ENCODE results near the gene S100A5. TPM values are rescaled to one million over a fixed set of nuclear protein-coding genes. Genes with fewer than 3 reads are reported as not detected.

S100A5 gene
- total RNA-seq, 1 experiment from 2014 or later = 6.0 TPM

- H4K20me1 ChIP-seq (ENCODE audit: insufficient read depth) = no peaks in the 10 kb centered on the region
- H3K4me3 ChIP-seq (replicated peaks in 1 of 2; ENCODE audit: low read depth in 1 of 2, low read length in 2 of 2) = peak overlapping the region; percentile 29 to 35
- POLR2A ChIA-PET = interaction anchor here (0.9 to 2.9 kb wide), 17 partner anchors 9 to 216 kb away, joined by 3 to 93 read pairs (median 5); partner anchors contain the start of genes CHTOP, S100A13, S100A16 and S100A4
- no peaks in the 10 kb centered on the region for H3K9me3 ChIP-seq (ENCODE audit: control insufficient read depth in 1 of 2, insufficient read depth in 1 of 2, low read depth in 1 of 2, low read length in 2 of 2)
- H3K9ac ChIP-seq (ENCODE audit: low read length) = peak overlapping the region; percentile 80
- no peaks in the 10 kb centered on the region for H3K79me2 ChIP-seq (ENCODE audit: insufficient read depth, low read length)
- ATAC-seq = peak; percentile 37
- CTCF ChIA-PET = interaction anchor here (0.6 to 3.7 kb wide), 15 partner anchors 10 to 213 kb away, joined by 3 to 35 read pairs (median 6); partner anchors contain the start of genes S100A13, S100A14, S100A5 and S100A6
- DNase-seq (ENCODE audit: low read depth, low spot score) = peak; percentile 88
- RAD21 ChIA-PET (ENCODE audit: low non-redundant PET in 1 of 2, low total read pairs in 2 of 2, uncharacterized antibody in 2 of 2, unreplicated experiment in 2 of 2) = interaction anchor here (0.7 to 2.1 kb wide), 13 partner anchors 22 to 65 kb away, joined by 3 to 11 read pairs (median 4); partner anchors contain the start of genes CHTOP (in 1 of the 2), S100A13 (in 1 of the 2), S100A5 (in 1 of the 2) and S100A6 (in 1 of the 2)
- H3K4me2 ChIP-seq (ENCODE audit: low read length) = peak overlapping the region; percentile 68
- no peaks in the 10 kb centered on the region for H3K9me2 ChIP-seq (ENCODE audit: insufficient read depth)
- H3K4me1 ChIP-seq (ENCODE audit: control insufficient read depth in 1 of 2, insufficient read depth in 2 of 2, low read length in 2 of 2) = peaks cover 68 to 85% of the 10 kb centered on the region in 2 experiments
- no TSS peak for BruUV-seq (replicated peaks)
- H3K27ac ChIP-seq (ENCODE audit: low read depth, low read length) = peak overlapping the region; percentile 100
- H3K27me3 ChIP-seq (ENCODE audit: insufficient read depth, low read length) = no peaks in the 10 kb centered on the region
- intact Hi-C loops (cut with micrococcal nuclease) = loop anchor here (1.0 to 2.0 kb wide), 3 partner anchors 35 to 216 kb away; no protein-coding TSS in a partner anchor
- no peaks in the 10 kb centered on the region for H3K36me3 ChIP-seq (ENCODE audit: control insufficient read depth in 1 of 2, insufficient read depth in 2 of 2, low read length in 2 of 2)
- H2AFZ ChIP-seq (ENCODE audit: low read depth, low read length, poor library complexity, severe bottlenecking) = no peak overlapping the region
- TF ChIP-seq CTCF (IDR thresholded peaks at IDR 0.05 in 2 of 3, conservative IDR thresholded peaks at IDR 0.05 in 1 of 3; ENCODE audit: borderline replicate concordance in 1 of 3, insufficient read depth in 1 of 3, low read depth in 2 of 3, low read length in 2 of 3) (peak in 2 of 3 experiments; percentile 95 to 98; a peak in 4 of 6 replicates), ELF1 (IDR thresholded peaks at IDR 0.05; ENCODE audit: borderline replicate concordance, low read depth) (no peak), RAD21 (IDR thresholded peaks at IDR 0.05; ENCODE audit: low read depth) (no peak), ZBTB33 (IDR thresholded peaks at IDR 0.05; ENCODE audit: extremely low read depth, insufficient replicate concordance, low read length) (no peak), ATF3 (IDR thresholded peaks at IDR 0.05) (no peak), JUND (IDR thresholded peaks at IDR 0.05) (no peak), MAX (IDR thresholded peaks at IDR 0.05) (no peak), SP1 (IDR thresholded peaks at IDR 0.05; ENCODE audit: low read depth) (no peak), YY1 (IDR thresholded peaks at IDR 0.05; ENCODE audit: extremely low read depth, insufficient replicate concordance, low read depth, low read length) (peak; percentile 75), POLR2AphosphoS5 (IDR thresholded peaks at IDR 0.05; ENCODE audit: low read depth, low read length) (peak; percentile 53), CBX3 (IDR thresholded peaks at IDR 0.05; ENCODE audit: low read depth) (no peak), ZNF274 (IDR thresholded peaks at IDR 0.05; ENCODE audit: low read depth, low read length) (no peak), EZH2phosphoT487 (IDR thresholded peaks at IDR 0.05; ENCODE audit: borderline replicate concordance) (no peak), CEBPB (IDR thresholded peaks at IDR 0.05; ENCODE audit: low read depth) (no peak), ZFX (IDR thresholded peaks at IDR 0.05) (no peak), SIN3A (IDR thresholded peaks at IDR 0.05; ENCODE audit: low read depth) (no peak), TCF7L2 (IDR thresholded peaks at IDR 0.05; ENCODE audit: borderline replicate concordance, extremely low read depth, insufficient read depth, insufficient read length) (peak; percentile 78), EZH2 (IDR thresholded peaks at IDR 0.05) (no peak)
Measured at GRCh38 chr1:153568367-153569099, 27.8 kb upstream of the S100A5 start.
